ENCODE measurements around the gene PEMT.

The PEMT gene

GRCh38 chr17:17570140-17570797 is 21.2 kb downstream of the PEMT start:
- DNase-seq (no peak), ATAC-seq (replicated peaks) (no peak)
- Mint-ChIP-seq H3K4me3 (no peak overlapping the region), H3K9me3 (no peaks in the 10 kb centered on the region), H3K27ac (no peak overlapping the region), H3K4me1 (peaks cover 6 to 7% of the 10 kb centered on the region in 2 donors), H3K36me3 (peaks cover 10 to 23% of the 10 kb centered on the region in 2 donors), H3K27me3 (no peaks in the 10 kb centered on the region)

- H3K27me3 Mint-ChIP-seq, result no peaks in the 10 kb centered on the region
- no peak for DNase-seq
- H3K4me3 Mint-ChIP-seq, result no peak overlapping the region
- H3K36me3 Mint-ChIP-seq, result peaks cover 7 to 19% of the 10 kb centered on the region in 2 donors
- H3K4me1 Mint-ChIP-seq, result peaks cover 6 to 7% of the 10 kb centered on the region in 2 donors
- ATAC-seq (replicated peaks), result no peak
- no peak overlapping the region for H3K27ac Mint-ChIP-seq
- no peaks in the 10 kb centered on the region for H3K9me3 Mint-ChIP-seq
Observed at GRCh38 chr17:17569691-17570090, 21.8 kb downstream of the PEMT start.

- Mint-ChIP-seq H3K27ac (no peak overlapping the region), H3K9me3 (no peaks in the 10 kb centered on the region), H3K27me3 (no peaks in the 10 kb centered on the region), H3K36me3 (peaks cover 5 to 19% of the 10 kb centered on the region in 2 donors), H3K4me1 (peaks cover 6 to 7% of the 10 kb centered on the region in 2 donors), H3K4me3 (no peak overlapping the region)
- DNase-seq (no peak), ATAC-seq (replicated peaks) (peak in 1 of 2 donors; percentile 53)
Observed at GRCh38 chr17:17568772-17569195, 22.7 kb downstream of the PEMT start.

GRCh38 chr17:17567631-17568030 is 23.9 kb downstream of the PEMT start:
- Mint-ChIP-seq H3K9me3 (no peaks in the 10 kb centered on the region), H3K36me3 (peaks cover 5 to 19% of the 10 kb centered on the region in 2 donors), H3K27ac (no peak overlapping the region), H3K4me1 (peaks cover 6 to 7% of the 10 kb centered on the region in 2 donors), H3K4me3 (no peak overlapping the region), H3K27me3 (no peaks in the 10 kb centered on the region)
- DNase-seq (no peak), ATAC-seq (replicated peaks) (no peak)

GRCh38 chr17:17566896-17567513 is 24.5 kb downstream of the PEMT start:
- H3K9me3 Mint-ChIP-seq, result no peaks in the 10 kb centered on the region
- H3K4me1 Mint-ChIP-seq, result peaks cover 3 to 7% of the 10 kb centered on the region in 2 donors
- H3K36me3 Mint-ChIP-seq, result peaks cover 4 to 15% of the 10 kb centered on the region in 2 donors
- H3K27ac Mint-ChIP-seq, result no peak overlapping the region
- no peak overlapping the region for H3K4me3 Mint-ChIP-seq
- DNase-seq (no peak), ATAC-seq (replicated peaks) (no peak)
- no peaks in the 10 kb centered on the region for H3K27me3 Mint-ChIP-seq

- H3K4me1 Mint-ChIP-seq, result peaks cover 3 to 7% of the 10 kb centered on the region in 2 donors
- H3K36me3 Mint-ChIP-seq, result peaks cover 0 to 9% of the 10 kb centered on the region in 2 donors
- H3K9me3 Mint-ChIP-seq, result no peaks in the 10 kb centered on the region
- no peak for ATAC-seq (replicated peaks)
- H3K27me3 Mint-ChIP-seq, result no peaks in the 10 kb centered on the region
- DNase-seq, result no peak
- no peak overlapping the region for H3K4me3 Mint-ChIP-seq
- H3K27ac Mint-ChIP-seq, result no peak overlapping the region
Observed at GRCh38 chr17:17565471-17566339, 25.8 kb downstream of the PEMT start.

GRCh38 chr17:17564896-17565295 is 26.6 kb downstream of the PEMT start:
- no peaks in the 10 kb centered on the region for H3K27me3 Mint-ChIP-seq
- H3K27ac Mint-ChIP-seq, result no peak overlapping the region
- H3K36me3 Mint-ChIP-seq, result peaks cover 0 to 1% of the 10 kb centered on the region in 2 donors
- ATAC-seq (replicated peaks), result no peak
- DNase-seq, result no peak
- no peaks in the 10 kb centered on the region for H3K9me3 Mint-ChIP-seq
- peaks cover 3% of the 10 kb centered on the region in 2 donors for H3K4me1 Mint-ChIP-seq
- H3K4me3 Mint-ChIP-seq, result no peak overlapping the region

- peaks cover 0 to 3% of the 10 kb centered on the region in 2 donors for H3K4me1 Mint-ChIP-seq
- H3K4me3 Mint-ChIP-seq, result no peak overlapping the region
- no peaks in the 10 kb centered on the region for H3K36me3 Mint-ChIP-seq
- no peak overlapping the region for H3K27ac Mint-ChIP-seq
- no peaks in the 10 kb centered on the region for H3K9me3 Mint-ChIP-seq
- no peak for DNase-seq
- no peak for ATAC-seq (replicated peaks)
- no peaks in the 10 kb centered on the region for H3K27me3 Mint-ChIP-seq
Observed at GRCh38 chr17:17564323-17564722, 27.2 kb downstream of the PEMT start.

GRCh38 chr17:17563530-17563929 is 28.0 kb downstream of the PEMT start:
- Mint-ChIP-seq H3K27ac (no peak overlapping the region), H3K36me3 (no peaks in the 10 kb centered on the region), H3K4me3 (no peak overlapping the region), H3K9me3 (no peaks in the 10 kb centered on the region), H3K27me3 (no peaks in the 10 kb centered on the region), H3K4me1 (peaks cover 0 to 1% of the 10 kb centered on the region in 2 donors)
- no peak for ATAC-seq (replicated peaks)
- DNase-seq, result no peak

GRCh38 chr17:17562146-17562511 is 29.4 kb downstream of the PEMT start:
- H3K4me1 Mint-ChIP-seq, result peaks cover 4 to 6% of the 10 kb centered on the region in 2 donors
- DNase-seq, result no peak
- peak overlapping the region in 1 of 2 donors; percentile 35 for H3K4me3 Mint-ChIP-seq
- no peak overlapping the region for H3K27ac Mint-ChIP-seq
- ATAC-seq (replicated peaks), result peak; percentile 10 to 20
- no peaks in the 10 kb centered on the region for H3K27me3 Mint-ChIP-seq
- H3K9me3 Mint-ChIP-seq, result no peaks in the 10 kb centered on the region
- H3K36me3 Mint-ChIP-seq, result no peaks in the 10 kb centered on the region

GRCh38 chr17:17561408-17562145 is 29.9 kb downstream of the PEMT start:
- Mint-ChIP-seq H3K27ac (no peak overlapping the region), H3K36me3 (no peaks in the 10 kb centered on the region)

GRCh38 chr17:17560975-17561374 is 30.5 kb downstream of the PEMT start:
- no peaks in the 10 kb centered on the region for H3K36me3 Mint-ChIP-seq
- H3K27me3 Mint-ChIP-seq, result no peaks in the 10 kb centered on the region
- H3K4me3 Mint-ChIP-seq, result no peak overlapping the region
- DNase-seq (no peak), ATAC-seq (replicated peaks) (no peak)
- no peaks in the 10 kb centered on the region for H3K9me3 Mint-ChIP-seq
- H3K4me1 Mint-ChIP-seq, result peaks cover 6 to 12% of the 10 kb centered on the region in 2 donors
- peak overlapping the region; percentile 17 for H3K27ac Mint-ChIP-seq

More at GRCh38 chr17:17561408-17562145, 29.9 kb downstream of the PEMT start:
- Mint-ChIP-seq H3K4me3 (peak overlapping the region; percentile 35 to 36), H3K9me3 (no peaks in the 10 kb centered on the region), H3K4me1 (peaks cover 5 to 6% of the 10 kb centered on the region in 2 donors), H3K27me3 (no peaks in the 10 kb centered on the region)
- DNase-seq (no peak), ATAC-seq (replicated peaks) (peak; percentile 56 to 64)

GRCh38 chr17:17560167-17560566 is 31.3 kb downstream of the PEMT start:
- Mint-ChIP-seq H3K4me3 (no peak overlapping the region), H3K36me3 (no peaks in the 10 kb centered on the region), H3K27ac (no peak overlapping the region), H3K4me1 (peaks cover 6 to 12% of the 10 kb centered on the region in 2 donors), H3K9me3 (no peaks in the 10 kb centered on the region), H3K27me3 (no peaks in the 10 kb centered on the region)
- no peak for DNase-seq
- ATAC-seq (replicated peaks), result no peak

- DNase-seq, result no peak
- no peak overlapping the region for H3K27ac Mint-ChIP-seq
- H3K4me1 Mint-ChIP-seq, result peaks cover 6 to 12% of the 10 kb centered on the region in 2 donors
- H3K36me3 Mint-ChIP-seq, result no peaks in the 10 kb centered on the region
- H3K4me3 Mint-ChIP-seq, result no peak overlapping the region
- H3K27me3 Mint-ChIP-seq, result no peaks in the 10 kb centered on the region
- ATAC-seq (replicated peaks), result no peak
- no peaks in the 10 kb centered on the region for H3K9me3 Mint-ChIP-seq
Observed at GRCh38 chr17:17559164-17559563, 32.3 kb downstream of the PEMT start.
